ENCODE measurements around the gene EGLN1. TPM values are rescaled to one million over a fixed set of nuclear protein-coding genes. Genes with fewer than 3 reads are reported as not detected.

The EGLN1 gene
- total RNA-seq, 1 donor from 2014 or later: 34.4 TPM

DNA sequence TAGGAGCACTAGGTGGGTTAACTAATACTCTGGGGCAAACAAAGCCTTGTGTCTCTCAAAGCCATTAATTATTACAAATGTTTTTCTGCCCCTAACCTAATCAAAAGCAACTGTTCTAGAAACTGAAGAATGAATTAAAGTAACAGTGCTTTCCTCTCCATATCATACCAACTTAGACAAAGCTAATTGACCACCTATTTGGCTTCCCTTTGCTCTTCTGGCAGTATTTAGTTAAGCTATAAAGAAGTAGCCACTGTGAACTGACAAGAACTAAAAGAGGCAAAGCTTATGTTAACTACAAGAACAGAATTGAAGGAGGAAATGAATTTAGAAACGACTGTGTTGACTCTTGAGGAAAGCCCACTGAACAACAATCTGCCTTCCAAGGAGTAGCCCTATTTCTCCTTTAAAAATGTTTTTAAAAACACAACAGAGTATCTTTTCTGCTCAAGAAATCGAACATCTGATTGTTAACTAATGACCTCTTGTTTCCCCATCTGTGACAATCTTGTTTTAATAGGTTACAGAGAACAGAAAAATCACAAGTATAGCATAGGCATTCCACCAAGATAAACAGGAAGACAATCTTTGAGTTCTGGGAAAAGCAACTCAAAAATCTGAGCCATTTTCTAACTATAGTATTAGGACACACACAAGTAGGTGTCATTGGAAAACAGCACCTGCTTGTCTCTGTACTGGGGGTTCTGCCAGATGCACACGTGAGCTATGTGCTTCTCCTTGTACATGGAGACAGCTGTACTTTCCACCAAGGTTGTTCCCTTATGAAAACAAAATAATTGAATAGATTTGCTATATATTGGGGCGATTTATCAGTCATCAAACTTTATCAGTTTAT, 3.1 kb upstream of the EGLN1 start:
- TF ChIP-seq, protein P1, sequence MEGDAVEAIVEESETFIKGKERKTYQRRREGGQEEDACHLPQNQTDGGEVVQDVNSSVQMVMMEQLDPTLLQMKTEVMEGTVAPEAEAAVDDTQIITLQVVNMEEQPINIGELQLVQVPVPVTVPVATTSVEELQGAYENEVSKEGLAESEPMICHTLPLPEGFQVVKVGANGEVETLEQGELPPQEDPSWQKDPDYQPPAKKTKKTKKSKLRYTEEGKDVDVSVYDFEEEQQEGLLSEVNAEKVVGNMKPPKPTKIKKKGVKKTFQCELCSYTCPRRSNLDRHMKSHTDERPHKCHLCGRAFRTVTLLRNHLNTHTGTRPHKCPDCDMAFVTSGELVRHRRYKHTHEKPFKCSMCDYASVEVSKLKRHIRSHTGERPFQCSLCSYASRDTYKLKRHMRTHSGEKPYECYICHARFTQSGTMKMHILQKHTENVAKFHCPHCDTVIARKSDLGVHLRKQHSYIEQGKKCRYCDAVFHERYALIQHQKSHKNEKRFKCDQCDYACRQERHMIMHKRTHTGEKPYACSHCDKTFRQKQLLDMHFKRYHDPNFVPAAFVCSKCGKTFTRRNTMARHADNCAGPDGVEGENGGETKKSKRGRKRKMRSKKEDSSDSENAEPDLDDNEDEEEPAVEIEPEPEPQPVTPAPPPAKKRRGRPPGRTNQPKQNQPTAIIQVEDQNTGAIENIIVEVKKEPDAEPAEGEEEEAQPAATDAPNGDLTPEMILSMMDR (IDR thresholded peaks at IDR 0.05; ENCODE audit: unreplicated experiment): no peak
- DNase-seq (ENCODE audit: low spot score in 2 of 2, unreplicated experiment in 2 of 2): no peak
- Mint-ChIP-seq H3K4me1 (peaks cover 17% of the 10 kb centered on the region), H3K27ac (peak overlapping the region; percentile 13), H3K36me3 (no peaks in the 10 kb centered on the region), H3K9me3 (peaks cover 3% of the 10 kb centered on the region), H3K4me3 (no peak overlapping the region), H3K27me3 (ENCODE audit: low read depth) (no peaks in the 10 kb centered on the region)

DNA sequence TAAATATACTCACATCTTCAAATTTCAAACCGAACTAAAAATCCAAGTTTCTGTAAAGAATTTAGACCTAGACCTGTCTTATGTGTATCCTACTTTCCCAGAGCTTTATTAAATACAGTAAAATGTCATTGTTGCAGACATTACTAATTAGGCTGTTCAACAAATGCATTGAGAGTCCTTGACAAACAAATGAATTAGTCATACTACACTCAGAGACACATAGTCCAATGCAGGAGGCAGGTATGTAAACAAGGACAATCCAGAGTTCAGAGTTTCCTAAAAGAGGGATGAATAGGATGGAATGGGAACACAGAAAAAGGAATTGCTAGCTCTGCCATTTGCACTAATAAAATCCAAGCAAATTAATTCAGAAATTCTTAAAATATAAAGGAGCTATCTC, 1.6 kb upstream of the EGLN1 start:
- TF ChIP-seq, protein P1 (IDR thresholded peaks at IDR 0.05; ENCODE audit: unreplicated experiment): no peak
- Mint-ChIP-seq H3K27ac (no peak overlapping the region), H3K9me3 (no peaks in the 10 kb centered on the region), H3K27me3 (ENCODE audit: low read depth) (no peaks in the 10 kb centered on the region), H3K4me1 (peaks cover 31% of the 10 kb centered on the region), H3K4me3 (peak overlapping the region; percentile 85), H3K36me3 (no peaks in the 10 kb centered on the region)
- no peak for DNase-seq (ENCODE audit: low spot score in 2 of 2, unreplicated experiment in 2 of 2)

DNA sequence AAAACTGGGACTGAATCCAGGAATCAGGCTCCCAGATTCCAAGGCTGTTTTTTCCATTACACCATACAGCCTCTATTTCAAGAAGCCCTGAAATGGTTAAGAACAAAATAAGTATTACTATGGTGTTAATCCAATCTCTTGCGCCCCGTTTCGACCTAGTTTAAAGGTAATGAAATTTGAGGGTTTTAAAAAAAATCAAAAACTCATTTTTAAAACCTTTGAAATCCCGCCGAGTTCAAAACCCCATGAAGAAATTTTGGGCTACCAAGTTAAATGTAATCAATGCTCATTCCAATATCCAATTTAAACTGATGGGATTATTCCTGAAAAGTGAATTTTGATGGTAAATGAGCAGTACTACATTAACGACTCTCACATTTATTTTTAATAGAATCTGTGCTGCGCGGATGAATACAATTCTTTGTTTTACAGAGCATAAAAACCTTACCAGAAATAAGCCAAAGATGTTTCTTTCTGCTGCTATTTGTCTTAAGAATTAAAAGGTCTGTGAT, 767 bp upstream of the EGLN1 start:
- no peak for DNase-seq (ENCODE audit: low spot score in 2 of 2, unreplicated experiment in 2 of 2)
- Mint-ChIP-seq H3K9me3 (no peaks in the 10 kb centered on the region), H3K36me3 (no peaks in the 10 kb centered on the region), H3K27ac (peak overlapping the region; percentile 98), H3K4me1 (peaks cover 39% of the 10 kb centered on the region), H3K27me3 (ENCODE audit: low read depth) (no peaks in the 10 kb centered on the region), H3K4me3 (peak overlapping the region; percentile 85)
- TF ChIP-seq, protein P1 (IDR thresholded peaks at IDR 0.05; ENCODE audit: unreplicated experiment): no peak

DNA sequence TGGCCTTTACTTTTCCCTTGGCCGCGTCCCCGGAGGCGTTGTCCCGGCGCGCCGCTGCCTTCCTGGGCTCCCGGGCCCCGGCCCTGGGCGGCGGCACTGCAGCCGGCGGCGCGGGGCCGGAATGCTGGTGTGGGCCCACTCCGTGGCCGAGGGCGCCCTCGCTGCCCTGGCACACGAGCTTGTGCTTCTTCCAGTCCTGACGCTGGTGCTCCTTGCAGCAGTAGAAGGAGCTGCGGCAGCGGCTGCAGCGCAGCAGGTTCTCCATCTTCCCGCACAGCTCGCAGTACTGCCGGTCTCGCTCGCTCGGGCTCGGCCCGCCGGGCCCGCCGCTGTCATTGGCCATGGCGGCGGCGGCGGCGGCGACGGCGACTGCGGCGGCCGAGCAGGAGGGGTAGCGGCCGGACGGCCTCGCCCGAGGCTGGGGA, 529 bp downstream of the EGLN1 start:
- Mint-ChIP-seq H3K27ac (no peak overlapping the region), H3K9me3 (no peaks in the 10 kb centered on the region), H3K27me3 (ENCODE audit: low read depth) (no peaks in the 10 kb centered on the region), H3K36me3 (no peaks in the 10 kb centered on the region), H3K4me1 (peaks cover 51% of the 10 kb centered on the region), H3K4me3 (peak overlapping the region; percentile 74)
- TF ChIP-seq, protein P1 (IDR thresholded peaks at IDR 0.05; ENCODE audit: unreplicated experiment): no peak
- peak; percentile 40 to 71 for DNase-seq (ENCODE audit: low spot score in 2 of 2, unreplicated experiment in 2 of 2)

DNA sequence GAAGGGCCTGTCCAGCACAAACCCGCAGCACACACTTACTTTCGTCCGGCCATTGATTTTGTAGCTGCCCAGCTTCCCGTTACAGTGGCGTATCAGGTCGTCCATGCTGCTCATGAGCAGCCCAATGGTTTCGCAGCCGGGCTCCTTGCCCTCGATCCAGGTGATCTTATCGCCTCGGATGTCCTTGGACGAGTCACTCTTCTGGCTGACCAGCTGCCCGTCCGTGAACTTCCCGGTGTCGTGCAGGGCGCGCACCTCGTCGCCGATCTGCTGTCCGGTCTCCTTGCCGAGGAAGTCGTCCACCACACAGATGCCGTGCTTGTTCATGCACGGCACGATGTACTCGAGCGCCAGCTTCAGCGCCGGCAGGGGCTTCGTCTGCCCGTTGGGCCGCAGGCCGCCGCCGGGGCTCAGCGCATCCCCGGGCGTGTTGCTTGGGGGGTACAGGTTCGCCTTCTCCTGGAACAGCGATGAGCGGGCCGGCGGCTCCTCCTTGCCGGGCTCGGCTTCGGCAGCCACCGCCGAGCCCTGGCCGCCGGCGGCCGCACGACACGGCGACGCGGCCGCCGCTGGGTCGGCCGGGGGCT, 1.0 kb downstream of the EGLN1 start:
- DNase-seq (ENCODE audit: low spot score in 2 of 2, unreplicated experiment in 2 of 2): peak; percentile 32 to 61
- H3K4me3 Mint-ChIP-seq: peak overlapping the region; percentile 75
- TF ChIP-seq, protein P1 (IDR thresholded peaks at IDR 0.05; ENCODE audit: unreplicated experiment): no peak
- no peaks in the 10 kb centered on the region for H3K9me3 Mint-ChIP-seq
- H3K27me3 Mint-ChIP-seq (ENCODE audit: low read depth): no peaks in the 10 kb centered on the region
- H3K27ac Mint-ChIP-seq: peak overlapping the region; percentile 96
- no peaks in the 10 kb centered on the region for H3K36me3 Mint-ChIP-seq
- H3K4me1 Mint-ChIP-seq: peaks cover 53% of the 10 kb centered on the region
